Ovary (tissue), 9 donors: ENCODE measurements around the gene STK32C. TPM values are rescaled to one million over a fixed set of nuclear protein-coding genes. Genes with fewer than 3 reads are reported as not detected.
"Not testable (repeated sequence)": the region's sequence is repeated elsewhere in the genome, so short reads cannot be mapped to it uniquely, and the experiment has no call there.

Experiments used
- DNase-seq, 5 donors: peaks; one replicate each; pipeline ENCODE4 v3.0.0-alpha.2; 2019 to 2020
- H3K27ac ChIP-seq, 2 donors: fragments of 200-600 bp; one replicate each; pipeline versions ENCODE4 v1.5.1 to v1.8.0; 2019 to 2022
- H3K27me3 ChIP-seq: fragments of 200-600 bp; one replicate; pipeline ENCODE4 v1.8.0; 2022
- H3K36me3 ChIP-seq: fragments of 200-600 bp; sonication (generic); one replicate; pipeline ENCODE4 v1.5.1; 2019
- H3K4me1 ChIP-seq: one replicate; pipeline ENCODE4 v1.8.1; 2013; ENCODE audit warnings: mild to moderate bottlenecking, moderate library complexity; ENCODE audit not compliant: insufficient read depth
- H3K4me3 ChIP-seq: fragments of 200-600 bp; sonication (generic); one replicate; pipeline ENCODE4 v1.5.1; 2017
- H3K9me3 ChIP-seq, 2 donors: fragments of 200-600 bp in 1 of 2; sonication (generic) in 1 of 2; one replicate each; pipeline versions ENCODE4 v1.5.1 to v1.8.1; 2013 to 2019; ENCODE audit warnings: mild to moderate bottlenecking in 1 of 2, moderate library complexity in 1 of 2
- EP300 ChIP-seq: sonication (generic); formaldehyde crosslinking; IDR thresholded peaks from one replicate; pipeline ENCODE4 v1.6.1; 2017; ENCODE audit warnings: antibody characterized with exemption
- POLR2A ChIP-seq: fragments of 450-650 bp; IDR thresholded peaks from one replicate; pipeline ENCODE4 v1.6.1; 2017; ENCODE audit warnings: antibody characterized with exemption, mild to moderate bottlenecking, moderate library complexity
- WGBS, 3 donors: extraction: QIAGEN DNeasy Blood & Tissue Kit in 1 of 3; methylation state at CpG; one replicate each; pipeline versions ENCODE4 v1.1.5 to v1.1.7; 2013 to 2017; 5-methylcytosine and 5-hydroxymethylcytosine counted together
- intact Hi-C, 4 donors: fragments of 100-400 bp; cut with DNase I; formaldehyde crosslinking; loops; one replicate each; pipeline versions ENCODE4 v1.11.0 to v1.15.1; 2022 to 2023
- polyA plus RNA-seq, 2 donors: library from polyadenylated mRNA; stranded (reverse); fragments of 200-250 nt in 1 of 2; fragments of 350-450 nt in 1 of 2; fragmentation: Illumina TruSeq in 1 of 2; extraction: RNeasy Lipid Tissue Mini Kit (QIAGEN cat#74804) in 1 of 2; gene quantifications; one replicate each; pipeline ENCODE4 v1.2.3, GENCODE V29; 2013 to 2014
- total RNA-seq, 7 donors: library from RNA; depleted of rRNA in 2 of 7; stranded (reverse); fragments of >200 nt in 2 of 7; fragmentation: NEBNext Ultra II Directional in 3 of 7; extraction: Animal tissue kit (Norgen Biotek cat#: 25700) in 3 of 7; gene quantifications; one replicate each; pipeline versions ENCODE4 v1.1.0 to v1.2.4, GENCODE V29; 2016 to 2023
- TF ChIP-seq, protein P1 (sequence below), 3 donors: fragments of 450-650 bp in 2 of 3; fragments of 200-600 bp in 1 of 3; IDR thresholded peaks; one replicate each; pipeline versions ENCODE4 v1.5.1 to v1.8.0; 2016 to 2022; ENCODE audit warnings: antibody characterized with exemption in 3 of 3, mild to moderate bottlenecking in 1 of 3
- donor health status: DM: no; HTN: no; CAD: no; lungs with moderate emphysema.
- donor health status: DM: no; HTN: no; CAD: no.
- donor health status: Bipolar disorder and iron deficiency.
- donor health status: DM: yes; HTN: yes; CAD: no.
- donor health status: DM: no; HTN: no; CAD: no.
- donor health status: DM: yes; HTN: yes; CAD: no.

STK32C gene
- total and polyA plus RNA-seq, 9 donors = 2.6 to 13.8 (median 8.8) TPM

- TF ChIP-seq, protein P1, sequence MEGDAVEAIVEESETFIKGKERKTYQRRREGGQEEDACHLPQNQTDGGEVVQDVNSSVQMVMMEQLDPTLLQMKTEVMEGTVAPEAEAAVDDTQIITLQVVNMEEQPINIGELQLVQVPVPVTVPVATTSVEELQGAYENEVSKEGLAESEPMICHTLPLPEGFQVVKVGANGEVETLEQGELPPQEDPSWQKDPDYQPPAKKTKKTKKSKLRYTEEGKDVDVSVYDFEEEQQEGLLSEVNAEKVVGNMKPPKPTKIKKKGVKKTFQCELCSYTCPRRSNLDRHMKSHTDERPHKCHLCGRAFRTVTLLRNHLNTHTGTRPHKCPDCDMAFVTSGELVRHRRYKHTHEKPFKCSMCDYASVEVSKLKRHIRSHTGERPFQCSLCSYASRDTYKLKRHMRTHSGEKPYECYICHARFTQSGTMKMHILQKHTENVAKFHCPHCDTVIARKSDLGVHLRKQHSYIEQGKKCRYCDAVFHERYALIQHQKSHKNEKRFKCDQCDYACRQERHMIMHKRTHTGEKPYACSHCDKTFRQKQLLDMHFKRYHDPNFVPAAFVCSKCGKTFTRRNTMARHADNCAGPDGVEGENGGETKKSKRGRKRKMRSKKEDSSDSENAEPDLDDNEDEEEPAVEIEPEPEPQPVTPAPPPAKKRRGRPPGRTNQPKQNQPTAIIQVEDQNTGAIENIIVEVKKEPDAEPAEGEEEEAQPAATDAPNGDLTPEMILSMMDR (IDR thresholded peaks at IDR 0.05) = no peak
- TF ChIP-seq POLR2A (no peak), EP300 (no peak)
- no peaks in the 10 kb centered on the region for H3K9me3 ChIP-seq
- intact Hi-C loops = no loop called here
- DNase-seq = no peak
- no peak overlapping the region for H3K27ac ChIP-seq
- WGBS, 3 donors = 83 to 88% (median 83%) methylated on average over 13 of the region's 13 CpGs
- H3K27me3 ChIP-seq = no peaks in the 10 kb centered on the region
- no peaks in the 10 kb centered on the region for H3K4me1 ChIP-seq
- H3K4me3 ChIP-seq = no peak overlapping the region
- no peaks in the 10 kb centered on the region for H3K36me3 ChIP-seq
Observed at GRCh38 chr10:132320654-132321469, 13.1 kb upstream of the STK32C start.

DNA sequence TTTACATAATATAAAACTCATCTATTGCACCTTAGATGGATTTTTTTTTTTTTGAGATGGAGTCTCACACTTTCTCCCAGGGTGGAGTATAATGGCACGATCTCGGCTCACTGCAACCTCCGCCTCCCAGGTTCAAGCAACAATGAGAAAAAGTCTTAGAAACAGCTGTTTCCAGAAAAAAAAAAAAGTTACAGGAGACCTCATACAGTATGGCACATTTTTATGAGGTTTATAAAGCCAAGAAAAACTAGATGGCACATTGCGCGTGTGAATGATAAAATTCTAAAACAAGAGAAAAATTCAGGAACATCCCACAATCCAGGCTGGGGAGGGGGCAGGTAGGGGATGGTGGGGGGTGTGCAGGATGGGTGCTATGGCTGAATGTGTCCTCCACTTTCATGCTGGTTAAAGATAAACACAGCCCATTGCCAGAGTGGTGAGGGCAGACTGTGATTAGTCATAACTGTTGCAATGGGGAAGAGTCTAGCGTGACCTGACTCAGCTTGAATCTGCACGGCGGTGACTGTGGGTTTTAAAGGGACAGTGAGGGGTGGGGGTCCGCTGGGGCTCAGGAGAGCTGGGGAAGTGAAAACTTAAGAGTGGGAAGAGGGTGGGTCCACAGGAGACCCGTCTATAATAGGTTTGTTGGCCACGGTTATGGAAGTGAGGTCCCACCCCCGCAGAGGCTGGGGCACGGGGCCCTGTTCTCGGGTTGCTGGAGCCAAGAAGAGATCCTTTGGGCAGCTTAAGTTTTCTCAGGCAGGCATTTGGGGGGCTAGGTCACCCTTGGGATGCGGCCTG, 12.3 kb upstream of the STK32C start:
- H3K4me1 ChIP-seq = no peaks in the 10 kb centered on the region
- H3K27ac ChIP-seq = no peak overlapping the region
- peak in 1 of 5 donors; percentile 27 for DNase-seq
- 39 to 49% (median 39%) methylated on average over 15 of the region's 15 CpGs for WGBS, 3 donors
- no peaks in the 10 kb centered on the region for H3K36me3 ChIP-seq
- H3K27me3 ChIP-seq = no peaks in the 10 kb centered on the region
- no peaks in the 10 kb centered on the region for H3K9me3 ChIP-seq
- intact Hi-C loops = no loop called here
- TF ChIP-seq POLR2A (no peak), EP300 (no peak)
- TF ChIP-seq, protein P1 (IDR thresholded peaks at IDR 0.05) = no peak
- no peak overlapping the region for H3K4me3 ChIP-seq

DNA sequence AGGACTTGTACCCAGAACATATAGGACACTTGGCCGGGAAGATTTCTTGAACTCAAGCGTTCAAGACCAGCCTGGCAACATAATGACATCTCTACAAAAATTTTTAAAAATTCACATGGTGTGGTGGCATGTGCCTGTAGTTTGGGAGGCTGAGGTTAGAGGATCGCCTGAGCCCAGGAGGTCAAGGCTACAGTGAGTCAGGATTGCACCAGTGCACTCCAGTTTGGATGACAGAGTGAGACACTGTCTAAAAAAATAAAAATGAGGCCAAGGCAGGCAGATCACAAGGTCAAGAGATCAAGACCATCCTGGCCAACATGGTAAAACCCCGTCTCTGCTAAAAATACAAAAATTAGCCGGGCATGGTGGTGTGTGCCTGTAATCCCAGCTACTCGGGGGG, 9.7 kb upstream of the STK32C start:
- H3K9me3 ChIP-seq, H3K4me3 ChIP-seq, DNase-seq, H3K4me1 ChIP-seq, H3K27me3 ChIP-seq, H3K27ac ChIP-seq, intact Hi-C loops, H3K36me3 ChIP-seq: not testable (repeated sequence)
- WGBS, 3 donors = 87 to 93% (median 89%) methylated on average over 6 of the region's 6 CpGs

DNA sequence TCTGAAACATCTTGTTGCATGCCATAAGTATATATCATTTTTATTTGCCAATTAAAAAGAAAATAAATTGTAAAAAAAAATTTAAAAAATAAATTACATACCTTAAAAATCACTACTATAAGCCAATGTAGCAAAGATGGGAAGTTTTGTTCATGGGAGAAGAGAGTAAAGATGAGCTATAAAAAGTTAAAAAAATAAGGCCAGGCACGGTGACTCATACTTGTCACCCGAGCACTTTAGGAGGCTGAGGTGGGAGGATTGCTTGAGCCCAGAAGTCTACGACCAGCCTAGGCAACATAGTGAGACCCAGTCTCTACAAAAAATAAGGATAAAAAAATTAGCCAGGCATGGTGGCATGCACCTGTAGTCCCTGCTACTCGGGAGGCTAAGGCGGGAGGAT, 8.4 kb upstream of the STK32C start:
- no peaks in the 10 kb centered on the region for H3K4me1 ChIP-seq
- intact Hi-C loops = no loop called here
- WGBS, 3 donors = 78 to 85% (median 84%) methylated on average over 5 of the region's 5 CpGs
- no peak overlapping the region for H3K27ac ChIP-seq
- no peaks in the 10 kb centered on the region for H3K9me3 ChIP-seq
- TF ChIP-seq, protein P1 (IDR thresholded peaks at IDR 0.05) = no peak
- TF ChIP-seq POLR2A = no peak
- no peak for TF ChIP-seq EP300
- no peak for DNase-seq
- H3K4me3 ChIP-seq = no peak overlapping the region
- no peaks in the 10 kb centered on the region for H3K27me3 ChIP-seq
- H3K36me3 ChIP-seq = no peaks in the 10 kb centered on the region

GRCh38 chr10:132314881-132315280, 7.1 kb upstream of the STK32C start:
- H3K27ac ChIP-seq, intact Hi-C loops, H3K4me1 ChIP-seq, H3K4me3 ChIP-seq, H3K27me3 ChIP-seq, H3K9me3 ChIP-seq, H3K36me3 ChIP-seq: not testable (repeated sequence)
- 94 to 98% (median 94%) methylated on average over 8 of the region's 8 CpGs for WGBS, 3 donors
- peak in 1 of 5 donors; percentile 1 for DNase-seq
